Ramos (cell line): ENCODE measurements around the gene PKP3.
"Not testable (repeated sequence)": the region's sequence is repeated elsewhere in the genome, so short reads cannot be mapped to it uniquely, and the experiment has no call there.

Source experiments
- in situ Hi-C: fragments of 300-500 bp; cut with MboI; formaldehyde crosslinking; loops from one replicate; pipeline ENCODE4 v1.14.3; 2022; ENCODE audit warnings: low sequenced_read_pairs; ENCODE audit not compliant: unreplicated experiment

The PKP3 gene, protein sequence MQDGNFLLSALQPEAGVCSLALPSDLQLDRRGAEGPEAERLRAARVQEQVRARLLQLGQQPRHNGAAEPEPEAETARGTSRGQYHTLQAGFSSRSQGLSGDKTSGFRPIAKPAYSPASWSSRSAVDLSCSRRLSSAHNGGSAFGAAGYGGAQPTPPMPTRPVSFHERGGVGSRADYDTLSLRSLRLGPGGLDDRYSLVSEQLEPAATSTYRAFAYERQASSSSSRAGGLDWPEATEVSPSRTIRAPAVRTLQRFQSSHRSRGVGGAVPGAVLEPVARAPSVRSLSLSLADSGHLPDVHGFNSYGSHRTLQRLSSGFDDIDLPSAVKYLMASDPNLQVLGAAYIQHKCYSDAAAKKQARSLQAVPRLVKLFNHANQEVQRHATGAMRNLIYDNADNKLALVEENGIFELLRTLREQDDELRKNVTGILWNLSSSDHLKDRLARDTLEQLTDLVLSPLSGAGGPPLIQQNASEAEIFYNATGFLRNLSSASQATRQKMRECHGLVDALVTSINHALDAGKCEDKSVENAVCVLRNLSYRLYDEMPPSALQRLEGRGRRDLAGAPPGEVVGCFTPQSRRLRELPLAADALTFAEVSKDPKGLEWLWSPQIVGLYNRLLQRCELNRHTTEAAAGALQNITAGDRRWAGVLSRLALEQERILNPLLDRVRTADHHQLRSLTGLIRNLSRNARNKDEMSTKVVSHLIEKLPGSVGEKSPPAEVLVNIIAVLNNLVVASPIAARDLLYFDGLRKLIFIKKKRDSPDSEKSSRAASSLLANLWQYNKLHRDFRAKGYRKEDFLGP

GRCh38 chr11:394034-394857 lies at the start of gene PKP3:
PKP3 (plus strand) TSS chr11:394209; CDS start chr11:394293, 84 bp downstream.
- in situ Hi-C loops, result no loop called here

DNA sequence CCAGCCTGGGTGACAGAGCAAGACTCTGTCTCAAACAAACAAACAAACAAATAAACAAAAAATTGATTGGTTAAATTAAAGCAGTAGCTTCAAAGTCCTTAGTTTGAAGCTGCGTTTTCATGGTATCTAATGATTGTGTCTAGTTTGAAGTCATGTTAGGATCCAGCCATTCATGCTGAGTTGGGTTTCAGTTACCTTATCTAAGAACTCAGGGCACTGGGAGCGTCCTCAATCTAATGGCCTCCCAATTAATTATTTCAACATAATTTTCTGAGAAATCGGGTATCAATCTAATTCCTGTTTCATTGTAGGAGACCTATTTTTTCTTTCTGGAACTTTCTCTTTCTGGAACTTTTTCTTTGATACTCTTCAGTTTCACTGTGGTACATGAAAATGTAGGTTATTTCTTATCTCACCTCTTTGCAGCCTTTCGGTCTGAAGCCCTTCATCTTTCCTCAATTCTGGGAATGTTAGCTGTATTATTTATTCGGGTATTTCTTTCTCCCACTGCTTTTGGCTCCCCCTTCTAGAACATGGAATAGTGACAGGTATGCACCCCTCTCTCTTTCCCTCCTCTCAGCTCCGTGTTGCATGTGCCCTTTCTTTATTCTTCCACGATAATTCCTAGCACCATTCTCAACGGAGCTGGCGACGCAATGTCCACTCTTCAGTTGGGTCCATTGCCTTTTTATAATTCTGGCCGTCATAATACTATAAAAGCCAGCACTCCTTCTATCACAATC lies 49.0 kb upstream of the PKP3 start:
- in situ Hi-C loops, result loop anchor here (10.0 kb wide), 1 partner anchor 90 kb away; no protein-coding TSS in a partner anchor

DNA sequence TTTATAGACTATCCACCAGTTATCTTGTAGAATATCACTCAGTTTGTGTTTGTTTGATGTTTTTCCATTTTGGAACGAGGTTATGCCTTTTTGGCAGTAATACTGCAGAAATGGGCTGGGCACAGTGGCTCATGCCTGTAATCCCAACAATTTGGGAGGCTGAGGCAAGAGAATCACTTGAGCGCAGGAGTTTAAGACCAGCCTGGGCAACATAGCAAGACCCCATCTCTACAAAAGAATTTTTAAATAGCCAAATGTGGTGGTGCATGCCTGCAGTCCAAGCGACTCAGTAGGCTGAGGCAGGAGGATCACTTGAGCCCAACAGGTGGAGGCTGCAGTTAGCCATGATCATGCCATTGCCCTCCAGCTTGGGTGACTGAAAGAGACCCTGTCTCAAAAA lies 47.5 kb upstream of the PKP3 start:
- in situ Hi-C loops, result loop anchor here (10.0 kb wide), 1 partner anchor 92 kb away; no protein-coding TSS in a partner anchor

DNA sequence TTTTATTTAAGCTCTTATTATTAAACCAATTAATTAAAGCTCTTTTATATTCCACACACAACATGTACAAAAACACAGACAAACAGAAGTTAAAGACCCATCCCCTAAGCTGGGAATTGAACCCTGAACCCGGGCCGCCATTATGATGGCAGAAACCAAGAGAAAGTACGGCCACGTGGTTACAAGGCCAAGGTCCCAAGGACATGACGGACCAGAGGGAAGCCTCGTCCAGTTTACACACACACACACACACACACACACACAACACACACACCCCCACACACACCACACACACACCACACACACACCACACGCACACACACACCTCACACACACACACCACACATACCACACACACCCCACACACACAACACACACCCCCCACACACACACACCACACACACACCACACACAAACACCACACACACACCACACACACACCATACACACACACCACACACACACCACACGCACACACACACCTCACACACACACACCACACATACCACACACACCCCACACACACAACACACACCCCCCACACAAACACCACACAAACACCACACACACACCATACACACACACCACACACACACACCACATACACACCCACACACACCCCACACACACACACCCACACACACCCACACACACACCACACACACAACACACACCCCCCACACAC lies 44.6 kb upstream of the PKP3 start:
- in situ Hi-C loops, result loop anchor here (10.0 kb wide), 1 partner anchor 95 kb away; no protein-coding TSS in a partner anchor

GRCh38 chr11:350033-350722 lies 43.8 kb upstream of the PKP3 start:
- in situ Hi-C loops, result not testable (repeated sequence)

GRCh38 chr11:350723-351255 lies 43.2 kb upstream of the PKP3 start:
- in situ Hi-C loops, result no loop called here

DNA sequence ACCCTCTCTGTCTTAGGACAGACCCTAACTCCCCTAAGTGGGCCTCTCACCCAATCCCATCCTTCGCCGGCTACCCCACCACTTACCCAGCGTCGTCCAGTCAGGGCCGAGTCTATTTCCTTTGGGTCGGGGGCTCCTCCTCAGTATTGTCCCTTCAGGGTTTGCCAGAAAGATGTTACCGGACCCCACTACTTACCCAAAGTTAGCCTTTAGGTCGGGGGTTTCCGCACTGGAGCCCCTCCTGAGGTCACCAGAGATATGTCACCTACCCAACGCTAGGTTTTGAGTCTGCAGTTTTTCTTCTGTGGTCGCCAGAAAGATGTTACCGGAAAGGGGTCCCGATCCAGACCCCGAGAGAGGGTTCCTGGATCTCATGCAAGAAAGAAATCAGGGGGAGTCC lies 42.6 kb upstream of the PKP3 start:
- in situ Hi-C loops, result no loop called here

DNA sequence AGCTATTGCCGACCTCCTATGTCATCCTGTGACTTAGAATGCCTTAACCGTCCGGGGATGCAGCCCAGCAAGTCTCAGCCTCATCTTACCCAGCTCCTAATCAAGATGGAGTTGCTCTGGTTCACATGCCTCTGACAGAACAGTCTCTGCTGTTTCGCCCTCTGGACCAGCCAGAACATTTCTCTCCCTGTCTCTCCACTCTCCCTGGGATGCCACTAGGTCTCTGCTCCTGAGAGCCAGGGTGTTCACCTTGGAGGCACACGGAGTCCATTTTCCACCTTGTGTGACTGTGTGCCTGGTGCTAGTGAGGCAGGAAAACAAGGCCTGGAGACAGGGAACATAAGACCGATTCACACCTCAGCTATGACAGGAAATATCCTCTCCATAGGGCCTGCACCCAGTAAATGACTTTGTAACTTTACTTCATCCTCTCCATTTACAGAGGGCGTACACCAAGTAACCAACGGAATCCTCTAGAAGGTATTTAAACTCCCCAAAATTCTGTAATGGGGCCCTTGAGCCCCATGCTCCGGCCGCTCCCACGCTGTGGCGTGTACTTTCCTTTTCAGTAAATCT lies 41.5 kb upstream of the PKP3 start:
- in situ Hi-C loops, result no loop called here

GRCh38 chr11:353179-353873 lies 40.7 kb upstream of the PKP3 start:
- in situ Hi-C loops, result no loop called here

DNA sequence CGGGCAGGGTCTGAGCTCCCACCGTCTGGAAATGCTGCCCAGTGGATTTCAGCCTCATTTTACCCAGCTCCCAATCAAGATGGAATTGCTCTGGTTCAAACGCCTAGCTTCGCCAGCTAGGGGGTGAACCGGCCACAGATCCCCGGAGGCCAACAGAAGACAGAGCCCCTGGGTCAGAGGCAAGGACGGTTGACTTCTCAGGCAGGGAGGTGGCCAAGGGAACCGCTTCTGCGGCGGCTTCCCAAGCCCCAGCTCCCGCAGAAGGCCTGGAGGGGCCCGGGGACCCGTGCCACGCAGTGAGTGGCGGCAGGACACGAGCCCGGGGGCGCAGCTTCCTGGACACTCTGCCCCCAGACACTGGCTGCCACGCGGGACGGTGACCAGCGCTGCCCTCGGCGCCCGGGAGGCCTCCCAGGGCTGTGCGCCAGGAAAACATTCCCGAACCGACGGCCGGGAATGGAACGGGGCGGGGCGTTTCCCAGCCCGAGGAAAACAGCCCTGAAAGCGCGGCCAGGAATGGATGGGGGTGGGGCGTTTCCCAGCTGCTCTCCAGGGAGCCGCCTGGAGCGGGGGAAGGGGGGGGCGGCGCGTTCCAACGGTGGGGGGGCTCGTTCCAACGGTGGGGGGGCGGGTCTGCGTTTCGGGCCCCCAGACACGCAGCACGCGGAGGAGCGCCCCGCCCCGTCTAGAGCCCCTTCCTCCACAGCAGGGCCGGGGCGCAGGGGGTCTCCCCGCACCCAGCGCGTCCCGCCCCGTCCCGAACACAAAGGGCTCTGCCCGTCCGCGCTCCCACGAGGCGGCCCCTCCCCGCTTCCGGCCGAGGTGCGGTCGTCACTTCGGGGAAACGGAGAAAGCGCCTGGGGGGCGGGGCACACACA lies 38.2 kb upstream of the PKP3 start:
- in situ Hi-C loops, result no loop called here

- in situ Hi-C loops, result no loop called here
These were observed 37.4 kb upstream of the PKP3 start for GRCh38 chr11:356610-357009.

DNA sequence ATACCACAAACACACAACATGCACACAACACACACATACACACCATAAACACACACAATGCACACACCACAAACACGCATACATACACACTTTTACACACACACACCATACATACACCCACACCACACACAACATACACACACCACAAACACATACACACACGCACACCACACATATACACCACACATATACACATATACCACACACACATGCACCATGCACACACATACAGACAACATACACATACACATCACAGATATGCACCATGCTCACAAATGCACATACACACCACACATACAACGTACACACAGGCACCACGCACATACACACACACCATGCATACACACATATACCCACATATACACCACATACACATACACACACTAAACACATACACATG lies 36.4 kb upstream of the PKP3 start:
- in situ Hi-C loops, result no loop called here

- in situ Hi-C loops, result no loop called here
These were observed 35.7 kb upstream of the PKP3 start for GRCh38 chr11:358129-358800.

DNA sequence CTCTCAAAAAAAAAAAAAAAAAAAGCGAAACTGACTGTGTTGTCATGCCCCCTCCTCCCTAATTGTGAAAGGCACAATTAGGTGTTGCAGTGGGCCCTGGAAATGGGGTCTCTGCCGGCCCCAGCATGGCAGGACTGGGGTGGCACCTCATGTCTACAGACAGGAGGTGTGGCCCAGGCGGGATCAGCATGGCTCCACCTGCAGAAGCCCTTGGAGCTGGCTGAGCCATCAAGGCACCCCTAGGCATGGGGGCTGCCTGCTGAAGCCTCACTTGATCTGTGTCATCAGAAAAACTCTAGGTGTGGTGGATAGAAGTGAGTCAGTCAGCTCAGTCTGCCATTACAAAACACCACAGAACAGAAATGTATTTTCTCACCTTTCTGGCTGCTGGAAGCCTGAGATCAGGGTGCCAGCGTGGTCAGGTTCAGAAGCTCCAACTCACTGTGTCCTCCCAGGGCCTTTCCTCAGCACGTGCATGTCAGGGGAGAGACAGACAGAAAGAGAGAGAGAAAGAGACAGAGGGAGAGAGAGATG lies 34.8 kb upstream of the PKP3 start:
- in situ Hi-C loops, result no loop called here

DNA sequence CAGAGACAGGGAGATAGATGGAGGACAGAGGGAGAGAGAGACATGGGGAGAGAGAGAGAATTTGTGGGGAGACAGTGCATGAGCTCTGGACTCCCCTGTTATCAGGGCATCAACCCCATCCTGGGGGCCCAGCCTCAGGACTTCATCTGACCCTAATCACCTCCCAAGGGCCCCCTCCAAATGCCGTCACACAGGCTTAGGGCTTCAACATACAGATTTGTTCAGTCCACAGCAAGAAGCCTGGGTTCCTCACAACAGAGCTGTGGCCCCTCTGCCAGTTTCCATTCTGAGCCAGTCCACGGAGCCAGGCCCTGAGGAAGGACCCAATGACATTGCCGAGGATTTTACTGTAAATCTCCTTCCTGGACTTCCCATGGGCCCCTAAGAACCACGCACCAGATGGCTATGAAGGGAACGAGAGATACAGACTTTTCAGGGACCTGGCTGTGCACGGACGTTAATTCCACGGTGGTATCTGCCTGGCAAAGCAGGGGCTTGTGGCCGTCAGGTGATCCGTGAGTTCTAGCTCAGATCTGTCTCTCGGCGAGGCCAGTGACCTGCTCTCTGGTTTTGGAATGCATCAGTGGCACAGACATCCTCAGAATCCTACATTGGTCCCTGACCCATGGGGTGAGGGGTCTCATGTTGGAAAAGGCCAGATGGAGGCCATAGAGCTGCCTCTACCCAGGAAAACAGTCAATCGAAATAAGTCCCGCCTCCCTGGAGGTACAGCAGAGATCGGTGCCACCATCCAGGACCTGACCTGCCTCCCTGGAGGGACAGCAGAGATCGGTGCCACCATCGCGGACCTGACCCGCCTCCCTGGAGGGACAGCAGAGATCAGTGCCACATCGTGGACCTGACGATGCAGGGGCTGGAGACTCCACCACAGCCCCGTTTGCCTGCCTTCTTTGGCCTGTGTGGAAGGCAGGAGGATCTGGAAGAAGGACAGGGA lies 33.4 kb upstream of the PKP3 start:
- in situ Hi-C loops, result no loop called here
